SK-N-MC (cell line): ENCODE results near the gene VNN1.

Experiments
- EZH2 ChIP-seq: fragments of 200-600 bp; sonication (generic); IDR thresholded peaks from one replicate; pipeline ENCODE4 v1.6.1; 2017; ENCODE audit warnings: antibody characterized with exemption
- POLR2AphosphoS5 ChIP-seq: IDR thresholded peaks from 2 replicates; pipeline ENCODE4 v1.6.1; 2012; ENCODE audit warnings: mild to moderate bottlenecking, low read depth, low read length, borderline replicate concordance

DNA sequence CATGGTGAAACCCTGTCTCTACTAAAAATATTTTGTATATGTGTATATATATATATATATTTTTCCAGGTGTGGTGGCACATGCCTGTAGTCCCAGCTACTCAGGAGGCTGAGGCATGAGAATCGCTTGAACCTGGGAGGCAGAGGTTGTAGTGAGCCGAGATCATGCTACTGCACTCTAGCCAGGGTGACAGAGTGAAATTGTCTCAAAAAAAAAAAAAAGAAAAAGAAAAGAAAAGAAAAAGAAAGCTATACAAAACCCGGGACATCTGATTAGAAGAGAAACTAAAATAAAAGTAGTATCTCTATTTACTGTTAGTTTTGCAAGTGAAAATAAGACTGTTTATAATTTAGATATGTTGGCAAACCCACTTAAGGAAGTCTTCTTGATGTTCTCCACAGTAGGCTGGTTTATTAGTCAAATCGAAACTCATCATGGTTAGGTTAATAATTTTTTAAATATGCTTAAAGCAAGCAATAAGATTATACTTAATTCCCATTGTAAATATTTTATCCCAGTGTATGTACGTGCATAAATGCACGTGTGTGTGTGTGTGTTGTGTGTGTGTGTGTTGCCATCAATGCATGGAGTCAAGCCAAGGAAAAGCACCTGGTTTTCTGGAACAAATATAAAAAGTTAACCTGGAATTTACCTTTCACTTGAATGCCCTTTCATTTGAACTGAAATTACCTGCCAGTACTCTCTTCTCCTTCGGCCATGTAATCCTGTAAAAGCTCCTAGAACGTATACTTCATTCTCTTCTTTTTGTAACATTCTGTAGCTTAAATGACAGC is 36.8 kb upstream of the VNN1 start:
- TF ChIP-seq POLR2AphosphoS5 (no peak), EZH2 (no peak)
